Chondrocyte (in vitro differentiated cells): Measurements from ENCODE around the gene UBE2Q1. TPM values are rescaled to one million over a fixed set of nuclear protein-coding genes. Genes with fewer than 3 reads are reported as not detected.

ENCODE experiments used
- DNase-seq: peaks from one replicate; pipeline ENCODE4 v3.0.0; 2021; ENCODE audit warnings: mixed read lengths, low spot score
- H3K27ac Mint-ChIP-seq: one replicate; pipeline ENCODE4 v1.8.0; 2021; ENCODE audit warnings: mild to moderate bottlenecking, moderate library complexity, mixed read lengths; ENCODE audit not compliant: unreplicated experiment
- H3K27me3 Mint-ChIP-seq: 2 replicates; pipeline ENCODE4 v1.8.0; 2021; ENCODE audit warnings: low read depth, mixed read lengths
- H3K36me3 Mint-ChIP-seq: 2 replicates; pipeline ENCODE4 v1.8.0; 2021; ENCODE audit warnings: low read depth, mixed read lengths
- H3K4me1 Mint-ChIP-seq: 2 replicates; pipeline ENCODE4 v1.8.0; 2021; ENCODE audit warnings: low read depth, mild to moderate bottlenecking, mixed read lengths
- H3K4me3 Mint-ChIP-seq: one replicate; pipeline ENCODE4 v1.8.0; 2021; ENCODE audit warnings: mild to moderate bottlenecking, moderate library complexity, mixed read lengths; ENCODE audit not compliant: unreplicated experiment
- H3K9me3 Mint-ChIP-seq: 2 replicates; pipeline ENCODE4 v1.8.0; 2021; ENCODE audit warnings: low read depth, mixed read lengths
- total RNA-seq: library from RNA; stranded (reverse); gene quantifications from 3 replicates; pipeline ENCODE4 v1.2.1, GENCODE V29; 2021
- TF ChIP-seq, protein P1 (sequence below): fragments of 200-600 bp; sonication (generic); IDR thresholded peaks from 2 replicates; pipeline ENCODE4 v1.5.0; 2021; ENCODE audit warnings: antibody characterized with exemption, mild to moderate bottlenecking, moderate library complexity

The UBE2Q1 gene
- total RNA-seq, 1 donor from 2014 or later = 92.6 TPM

DNA sequence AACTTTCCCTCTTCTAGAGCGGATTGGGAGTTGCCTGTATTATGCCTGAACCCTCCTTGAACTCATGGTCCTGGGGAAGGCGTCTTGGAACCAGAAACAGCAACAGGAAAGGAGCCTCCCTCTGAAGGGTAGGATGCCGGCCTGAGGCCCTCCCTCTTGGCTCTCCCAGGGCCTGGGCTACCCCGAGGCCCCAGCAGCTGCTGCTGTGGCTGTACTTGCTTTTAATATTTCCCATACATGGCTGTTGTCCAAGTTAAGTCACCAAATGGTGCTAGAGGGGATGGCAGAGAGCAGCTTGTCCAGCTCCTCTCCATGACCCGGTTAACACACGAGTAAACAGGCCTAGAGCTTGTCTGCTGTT is 19.6 kb upstream of the UBE2Q1 start:
- Mint-ChIP-seq H3K4me1 (no peaks in the 10 kb centered on the region), H3K27me3 (no peaks in the 10 kb centered on the region), H3K4me3 (no peak overlapping the region), H3K27ac (no peak overlapping the region), H3K36me3 (peaks cover 28% of the 10 kb centered on the region), H3K9me3 (no peaks in the 10 kb centered on the region)
- DNase-seq = no peak
- TF ChIP-seq, protein P1, sequence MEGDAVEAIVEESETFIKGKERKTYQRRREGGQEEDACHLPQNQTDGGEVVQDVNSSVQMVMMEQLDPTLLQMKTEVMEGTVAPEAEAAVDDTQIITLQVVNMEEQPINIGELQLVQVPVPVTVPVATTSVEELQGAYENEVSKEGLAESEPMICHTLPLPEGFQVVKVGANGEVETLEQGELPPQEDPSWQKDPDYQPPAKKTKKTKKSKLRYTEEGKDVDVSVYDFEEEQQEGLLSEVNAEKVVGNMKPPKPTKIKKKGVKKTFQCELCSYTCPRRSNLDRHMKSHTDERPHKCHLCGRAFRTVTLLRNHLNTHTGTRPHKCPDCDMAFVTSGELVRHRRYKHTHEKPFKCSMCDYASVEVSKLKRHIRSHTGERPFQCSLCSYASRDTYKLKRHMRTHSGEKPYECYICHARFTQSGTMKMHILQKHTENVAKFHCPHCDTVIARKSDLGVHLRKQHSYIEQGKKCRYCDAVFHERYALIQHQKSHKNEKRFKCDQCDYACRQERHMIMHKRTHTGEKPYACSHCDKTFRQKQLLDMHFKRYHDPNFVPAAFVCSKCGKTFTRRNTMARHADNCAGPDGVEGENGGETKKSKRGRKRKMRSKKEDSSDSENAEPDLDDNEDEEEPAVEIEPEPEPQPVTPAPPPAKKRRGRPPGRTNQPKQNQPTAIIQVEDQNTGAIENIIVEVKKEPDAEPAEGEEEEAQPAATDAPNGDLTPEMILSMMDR = no peak

- TF ChIP-seq, protein P1 = no peak
- Mint-ChIP-seq H3K27ac (no peak overlapping the region), H3K27me3 (no peaks in the 10 kb centered on the region), H3K4me1 (no peaks in the 10 kb centered on the region), H3K9me3 (no peaks in the 10 kb centered on the region), H3K4me3 (no peak overlapping the region), H3K36me3 (peaks cover 28% of the 10 kb centered on the region)
- DNase-seq = no peak
Measured at GRCh38 chr1:154577346-154578057, 19.0 kb upstream of the UBE2Q1 start.

DNA sequence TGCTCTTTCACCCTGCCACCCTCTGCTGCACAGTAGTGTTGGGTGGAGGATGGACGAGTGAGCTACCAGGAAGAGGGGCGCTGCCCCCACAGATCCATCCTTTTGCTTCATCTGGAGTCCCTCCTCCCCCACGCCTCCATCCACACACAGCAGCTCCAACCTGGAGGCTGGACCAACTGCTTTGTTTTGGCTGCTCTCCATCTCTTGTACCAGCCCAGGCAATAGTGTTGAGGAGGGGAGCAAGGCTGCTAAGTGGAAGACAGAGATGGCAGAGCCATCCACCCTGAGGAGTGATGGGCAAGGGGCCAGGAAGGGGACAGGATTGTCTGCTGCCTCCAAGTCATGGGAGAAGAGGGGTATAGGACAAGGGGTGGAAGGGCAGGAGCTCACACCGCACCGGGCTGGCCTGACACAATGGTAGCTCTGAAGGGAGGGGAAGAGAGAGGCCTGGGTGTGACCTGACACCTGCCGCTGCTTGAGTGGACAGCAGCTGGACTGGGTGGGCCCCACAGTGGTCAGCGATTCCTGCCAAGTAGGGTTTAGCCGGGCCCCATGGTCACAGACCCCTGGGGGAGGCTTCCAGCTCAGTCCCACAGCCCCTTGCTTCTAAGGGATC is 17.6 kb upstream of the UBE2Q1 start:
- H3K27ac Mint-ChIP-seq = no peak overlapping the region
- TF ChIP-seq, protein P1 = no peak
- no peaks in the 10 kb centered on the region for H3K4me1 Mint-ChIP-seq
- peaks cover 20% of the 10 kb centered on the region for H3K36me3 Mint-ChIP-seq
- H3K9me3 Mint-ChIP-seq = no peaks in the 10 kb centered on the region
- H3K4me3 Mint-ChIP-seq = no peak overlapping the region
- peaks cover 5% of the 10 kb centered on the region for H3K27me3 Mint-ChIP-seq
- no peak for DNase-seq

GRCh38 chr1:154575147-154575927 is 16.9 kb upstream of the UBE2Q1 start:
- DNase-seq = no peak
- no peak overlapping the region for H3K27ac Mint-ChIP-seq
- H3K36me3 Mint-ChIP-seq = peaks cover 18% of the 10 kb centered on the region
- H3K4me1 Mint-ChIP-seq = no peaks in the 10 kb centered on the region
- H3K27me3 Mint-ChIP-seq = peaks cover 8% of the 10 kb centered on the region
- TF ChIP-seq, protein P1 = no peak
- H3K9me3 Mint-ChIP-seq = no peaks in the 10 kb centered on the region
- H3K4me3 Mint-ChIP-seq = no peak overlapping the region

DNA sequence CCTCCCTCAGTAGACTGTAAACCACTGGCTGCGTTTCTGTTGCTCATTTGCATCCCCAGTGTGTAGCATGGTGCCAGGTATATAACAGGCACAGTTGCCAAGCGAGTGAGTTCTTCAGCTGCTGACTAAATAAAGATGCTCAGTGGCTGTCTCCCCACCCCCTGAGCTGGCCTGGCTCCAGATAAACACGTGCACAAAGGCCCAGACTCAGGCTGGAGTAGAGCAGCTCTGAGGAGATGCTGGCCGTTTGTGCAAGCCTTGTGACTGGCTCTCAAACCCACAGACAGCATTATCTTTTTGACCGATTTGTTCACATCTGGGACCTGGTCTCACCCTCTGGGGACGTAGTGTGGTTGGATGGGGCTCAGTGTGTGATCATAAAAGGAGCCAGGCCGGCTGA is 16.3 kb upstream of the UBE2Q1 start:
- H3K27me3 Mint-ChIP-seq = peaks cover 8% of the 10 kb centered on the region
- no peaks in the 10 kb centered on the region for H3K4me1 Mint-ChIP-seq
- no peak overlapping the region for H3K4me3 Mint-ChIP-seq
- H3K9me3 Mint-ChIP-seq = no peaks in the 10 kb centered on the region
- H3K36me3 Mint-ChIP-seq = peaks cover 14% of the 10 kb centered on the region
- H3K27ac Mint-ChIP-seq = no peak overlapping the region
- TF ChIP-seq, protein P1 = no peak
- DNase-seq = no peak
